Measurements from ENCODE around the gene MGAT5.

The MGAT5 gene

GRCh38 chr2:134457765-134458472 lies 204.0 kb downstream of the MGAT5 start:
- Histone ChIP-seq H3K4me1 (ENCODE audit: control insufficient read depth, insufficient read depth, low read length) (no peaks in the 10 kb centered on the region), H3K9ac (ENCODE audit: low read length) (no peak overlapping the region), H3K4me3 (ENCODE audit: low read length) (no peak overlapping the region), H3K9me3 (ENCODE audit: control insufficient read depth, low read length) (no peaks in the 10 kb centered on the region), H3K36me3 (ENCODE audit: control insufficient read depth, insufficient read depth, low read length) (no peaks in the 10 kb centered on the region), H3K27me3 (ENCODE audit: control insufficient read depth, insufficient read depth, low read length) (no peaks in the 10 kb centered on the region)

- H3K4me1 ChIP-seq (ENCODE audit: control insufficient read depth, insufficient read depth, low read length), result no peaks in the 10 kb centered on the region
- no peaks in the 10 kb centered on the region for H3K27me3 ChIP-seq (ENCODE audit: control insufficient read depth, insufficient read depth, low read length)
- H3K9me3 ChIP-seq (ENCODE audit: control insufficient read depth, low read length), result no peaks in the 10 kb centered on the region
- H3K36me3 ChIP-seq (ENCODE audit: control insufficient read depth, insufficient read depth, low read length), result no peaks in the 10 kb centered on the region
- no peak overlapping the region for H3K4me3 ChIP-seq (ENCODE audit: low read length)
- H3K9ac ChIP-seq (ENCODE audit: low read length), result no peak overlapping the region
Measured at GRCh38 chr2:134458473-134458853, 204.6 kb downstream of the MGAT5 start.

GRCh38 chr2:134458950-134459349 lies 205.1 kb downstream of the MGAT5 start:
- Histone ChIP-seq H3K9ac (ENCODE audit: low read length) (no peak overlapping the region), H3K9me3 (ENCODE audit: control insufficient read depth, low read length) (no peaks in the 10 kb centered on the region), H3K4me1 (ENCODE audit: control insufficient read depth, insufficient read depth, low read length) (no peaks in the 10 kb centered on the region), H3K4me3 (ENCODE audit: low read length) (no peak overlapping the region), H3K27me3 (ENCODE audit: control insufficient read depth, insufficient read depth, low read length) (no peaks in the 10 kb centered on the region), H3K36me3 (ENCODE audit: control insufficient read depth, insufficient read depth, low read length) (no peaks in the 10 kb centered on the region)

GRCh38 chr2:134459706-134460406 lies 206.0 kb downstream of the MGAT5 start:
- Histone ChIP-seq H3K27me3 (ENCODE audit: control insufficient read depth, insufficient read depth, low read length) (no peaks in the 10 kb centered on the region), H3K36me3 (ENCODE audit: control insufficient read depth, insufficient read depth, low read length) (no peaks in the 10 kb centered on the region), H3K4me3 (ENCODE audit: low read length) (no peak overlapping the region), H3K4me1 (ENCODE audit: control insufficient read depth, insufficient read depth, low read length) (no peaks in the 10 kb centered on the region), H3K9me3 (ENCODE audit: control insufficient read depth, low read length) (no peaks in the 10 kb centered on the region), H3K9ac (ENCODE audit: low read length) (no peak overlapping the region)

DNA sequence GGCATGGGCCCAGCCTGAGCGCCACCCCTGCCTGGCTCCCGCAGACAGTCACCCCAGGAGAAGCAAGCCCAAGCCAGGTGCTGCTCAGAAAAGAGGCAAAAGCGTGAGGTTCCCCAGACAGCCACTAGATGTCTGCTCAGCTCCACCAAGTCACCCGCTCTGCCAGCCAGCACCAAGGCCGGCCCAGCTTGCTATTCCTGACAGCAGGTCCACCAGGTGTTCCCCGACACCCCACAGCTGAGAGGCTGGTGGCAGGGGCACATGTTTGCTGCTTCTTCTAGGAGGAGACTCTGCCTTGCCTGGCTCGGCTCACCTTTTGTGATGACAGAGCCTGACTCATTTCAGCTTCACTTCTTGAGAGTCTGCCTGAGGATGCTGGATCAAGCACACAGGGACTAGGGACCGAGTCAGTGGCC lies 206.7 kb downstream of the MGAT5 start:
- Histone ChIP-seq H3K36me3 (ENCODE audit: control insufficient read depth, insufficient read depth, low read length) (no peaks in the 10 kb centered on the region), H3K27me3 (ENCODE audit: control insufficient read depth, insufficient read depth, low read length) (no peaks in the 10 kb centered on the region), H3K4me3 (ENCODE audit: low read length) (no peak overlapping the region), H3K9ac (ENCODE audit: low read length) (no peak overlapping the region), H3K4me1 (ENCODE audit: control insufficient read depth, insufficient read depth, low read length) (peaks cover 4% of the 10 kb centered on the region), H3K9me3 (ENCODE audit: control insufficient read depth, low read length) (no peaks in the 10 kb centered on the region)

- Histone ChIP-seq H3K4me3 (ENCODE audit: low read length) (no peak overlapping the region), H3K9ac (ENCODE audit: low read length) (no peak overlapping the region), H3K4me1 (ENCODE audit: control insufficient read depth, insufficient read depth, low read length) (peaks cover 9% of the 10 kb centered on the region), H3K27me3 (ENCODE audit: control insufficient read depth, insufficient read depth, low read length) (no peaks in the 10 kb centered on the region), H3K36me3 (ENCODE audit: control insufficient read depth, insufficient read depth, low read length) (no peaks in the 10 kb centered on the region), H3K9me3 (ENCODE audit: control insufficient read depth, low read length) (no peaks in the 10 kb centered on the region)
Measured at GRCh38 chr2:134461511-134461910, 207.6 kb downstream of the MGAT5 start.

GRCh38 chr2:134462275-134462674 lies 208.4 kb downstream of the MGAT5 start:
- peaks cover 9% of the 10 kb centered on the region for H3K4me1 ChIP-seq (ENCODE audit: control insufficient read depth, insufficient read depth, low read length)
- no peaks in the 10 kb centered on the region for H3K36me3 ChIP-seq (ENCODE audit: control insufficient read depth, insufficient read depth, low read length)
- no peaks in the 10 kb centered on the region for H3K27me3 ChIP-seq (ENCODE audit: control insufficient read depth, insufficient read depth, low read length)
- no peak overlapping the region for H3K9ac ChIP-seq (ENCODE audit: low read length)
- H3K4me3 ChIP-seq (ENCODE audit: low read length), result no peak overlapping the region
- no peaks in the 10 kb centered on the region for H3K9me3 ChIP-seq (ENCODE audit: control insufficient read depth, low read length)

DNA sequence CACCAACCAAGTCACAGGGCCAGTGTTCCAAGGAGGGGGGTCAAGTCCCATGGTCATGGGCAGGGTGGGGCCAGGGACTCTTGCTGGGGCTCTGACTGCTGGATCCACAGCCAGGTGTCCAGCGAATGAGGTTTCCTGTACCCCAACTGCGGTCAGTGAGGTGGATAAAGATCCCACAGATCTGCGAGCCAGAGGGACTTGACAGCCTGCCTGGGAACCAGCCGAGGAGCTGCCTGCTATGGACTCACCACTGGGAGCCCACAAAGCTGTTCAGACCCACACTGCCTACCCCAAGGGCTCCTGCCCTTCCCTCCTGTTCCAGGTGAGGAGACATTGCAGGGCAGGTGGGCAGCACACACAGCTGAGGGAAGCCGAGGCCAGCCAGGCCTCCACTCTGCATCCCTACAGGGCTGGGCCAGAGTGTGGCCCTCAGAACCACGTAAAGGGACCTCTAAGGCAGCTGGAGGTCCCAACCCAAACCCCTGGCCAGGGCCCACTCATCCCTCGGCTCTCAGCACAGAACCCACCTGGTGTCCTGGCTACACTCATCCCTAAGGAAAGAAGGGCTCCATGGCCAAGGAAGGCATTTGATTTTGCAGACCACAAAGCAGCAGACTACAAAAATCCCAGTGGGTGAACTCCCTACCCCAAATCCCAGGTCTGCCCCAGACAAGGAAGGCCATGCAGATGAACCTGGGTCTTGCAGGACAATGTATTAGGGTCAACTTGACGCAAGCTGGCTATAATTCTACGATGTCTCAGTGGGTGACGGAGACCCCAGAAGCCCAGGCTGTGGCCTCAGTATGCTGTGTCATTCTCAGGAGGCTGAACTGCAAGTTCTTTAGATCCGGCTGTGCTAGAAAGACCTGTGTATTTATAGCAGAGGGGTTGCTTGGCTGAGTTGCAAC lies 209.2 kb downstream of the MGAT5 start:
- no peaks in the 10 kb centered on the region for H3K9me3 ChIP-seq (ENCODE audit: control insufficient read depth, low read length)
- no peak overlapping the region for H3K9ac ChIP-seq (ENCODE audit: low read length)
- no peaks in the 10 kb centered on the region for H3K36me3 ChIP-seq (ENCODE audit: control insufficient read depth, insufficient read depth, low read length)
- H3K4me1 ChIP-seq (ENCODE audit: control insufficient read depth, insufficient read depth, low read length), result peaks cover 9% of the 10 kb centered on the region
- H3K4me3 ChIP-seq (ENCODE audit: low read length), result no peak overlapping the region
- no peaks in the 10 kb centered on the region for H3K27me3 ChIP-seq (ENCODE audit: control insufficient read depth, insufficient read depth, low read length)

GRCh38 chr2:134463699-134464022 lies 209.8 kb downstream of the MGAT5 start:
- H3K36me3 ChIP-seq (ENCODE audit: control insufficient read depth, insufficient read depth, low read length), result no peaks in the 10 kb centered on the region
- peaks cover 9% of the 10 kb centered on the region for H3K4me1 ChIP-seq (ENCODE audit: control insufficient read depth, insufficient read depth, low read length)
- no peak overlapping the region for H3K4me3 ChIP-seq (ENCODE audit: low read length)
- no peaks in the 10 kb centered on the region for H3K9me3 ChIP-seq (ENCODE audit: control insufficient read depth, low read length)
- H3K9ac ChIP-seq (ENCODE audit: low read length), result no peak overlapping the region
- H3K27me3 ChIP-seq (ENCODE audit: control insufficient read depth, insufficient read depth, low read length), result no peaks in the 10 kb centered on the region

- no peak overlapping the region for H3K9ac ChIP-seq (ENCODE audit: low read length)
- no peak overlapping the region for H3K4me3 ChIP-seq (ENCODE audit: low read length)
- H3K27me3 ChIP-seq (ENCODE audit: control insufficient read depth, insufficient read depth, low read length), result no peaks in the 10 kb centered on the region
- no peaks in the 10 kb centered on the region for H3K36me3 ChIP-seq (ENCODE audit: control insufficient read depth, insufficient read depth, low read length)
- H3K9me3 ChIP-seq (ENCODE audit: control insufficient read depth, low read length), result no peaks in the 10 kb centered on the region
- H3K4me1 ChIP-seq (ENCODE audit: control insufficient read depth, insufficient read depth, low read length), result peaks cover 9% of the 10 kb centered on the region
Measured at GRCh38 chr2:134465228-134466105, 211.6 kb downstream of the MGAT5 start.

GRCh38 chr2:134466141-134466540 lies 212.3 kb downstream of the MGAT5 start:
- H3K9me3 ChIP-seq (ENCODE audit: control insufficient read depth, low read length), result no peaks in the 10 kb centered on the region
- H3K4me3 ChIP-seq (ENCODE audit: low read length), result no peak overlapping the region
- no peaks in the 10 kb centered on the region for H3K36me3 ChIP-seq (ENCODE audit: control insufficient read depth, insufficient read depth, low read length)
- H3K4me1 ChIP-seq (ENCODE audit: control insufficient read depth, insufficient read depth, low read length), result peaks cover 9% of the 10 kb centered on the region
- H3K27me3 ChIP-seq (ENCODE audit: control insufficient read depth, insufficient read depth, low read length), result no peaks in the 10 kb centered on the region
- H3K9ac ChIP-seq (ENCODE audit: low read length), result no peak overlapping the region

Data from mucosa of stomach (tissue), 1 donor.